Left colon (tissue), 2 donors: ENCODE results near the gene CDON. TPM values are rescaled to one million over a fixed set of nuclear protein-coding genes. Genes with fewer than 3 reads are reported as not detected.
A peak's percentile ranks its signal among the peaks of the same experiment; 100 is the strongest.
"Not testable (repeated sequence)": the region's sequence is repeated elsewhere in the genome, so short reads cannot be mapped to it uniquely, and the experiment has no call there.

Source experiments
- ATAC-seq: fragments of 200-7000 bp; cut with Tn5 transposase; one replicate; pipeline ENCODE4 v1.9.1; 2020; ENCODE audit warnings: mild to moderate bottlenecking, moderate library complexity
- DNase-seq, 2 donors: peaks; one replicate each; pipeline ENCODE4 v3.0.0-alpha.2; 2020
- intact Hi-C, 2 donors: fragments of 100-400 bp; cut with DNase I in 1 of 2; cut with micrococcal nuclease in 1 of 2; formaldehyde crosslinking; loops; one replicate each; pipeline versions ENCODE4 v1.11.2 to v1.14.0; 2022; cut with DNase I, micrococcal nuclease
- total RNA-seq, 2 donors: library from RNA; stranded (reverse); fragmentation: NEBNext Ultra II Directional; extraction: Animal tissue kit (Norgen Biotek cat#: 25700); gene quantifications; one replicate each; pipeline ENCODE4 v1.2.1, GENCODE V29; 2021
- donor health status: DM: no; HTN: no; CAD: no.
- donor health status: DM: yes; HTN: yes; CAD: no.

Gene CDON
- total RNA-seq, 2 donors from 2014 or later, result 2.9 to 10.0 TPM

GRCh38 chr11:125922156-125922555 lies 140.5 kb downstream of the CDON start:
- DNase-seq (no peak), ATAC-seq (no peak)
- intact Hi-C loops, result loop anchor here in 1 of 2 donors (2.0 kb wide), 1 partner anchor 273 kb away; no protein-coding TSS in a partner anchor

- intact Hi-C loops, result no loop called here
- DNase-seq, result no peak
- peak; percentile 33 for ATAC-seq
These were observed 141.6 kb downstream of the CDON start for GRCh38 chr11:125921042-125921441.

GRCh38 chr11:125918140-125918840 lies 144.4 kb downstream of the CDON start:
- DNase-seq (no peak), ATAC-seq (no peak)
- intact Hi-C loops, result no loop called here

GRCh38 chr11:125916683-125917347 lies 145.9 kb downstream of the CDON start:
- intact Hi-C loops, result no loop called here
- peak; percentile 82 to 88 for DNase-seq
- ATAC-seq, result peak; percentile 85

- intact Hi-C loops, ATAC-seq, DNase-seq: not testable (repeated sequence)
These were observed 148.1 kb downstream of the CDON start for GRCh38 chr11:125914601-125915000.

- DNase-seq, result no peak
- intact Hi-C loops, result no loop called here
These were observed 152.3 kb downstream of the CDON start for GRCh38 chr11:125910226-125910849.

More at GRCh38 chr11:125910226-125910849, 152.3 kb downstream of the CDON start:
- no peak for ATAC-seq

Other genes with a start within 250 kb of the CDON start
- gene PATE4, start 229.6 kb downstream of the CDON start, total RNA-seq, result not detected
- 1 to 10 TPM; 4.9 to 5.1 TPM for gene HYLS1, start 175.2 kb downstream of the CDON start, total RNA-seq
- gene PUS3, start 159.7 kb downstream of the CDON start, total RNA-seq, result 1 to 10 TPM; 4.7 to 7.5 TPM
- gene DDX25, start 158.4 kb downstream of the CDON start, total RNA-seq, result under 1 TPM; 0.20 to 0.27 TPM
- gene VSIG10L2, start 116.8 kb downstream of the CDON start, total RNA-seq, result not detected
- gene RPUSD4, start 148.8 kb upstream of the CDON start, total RNA-seq, result 10 to 100 TPM; 15.9 to 16.1 TPM
- gene FAM118B, start 148.9 kb upstream of the CDON start, total RNA-seq, result 10 to 100 TPM; 47.4 to 61.7 TPM
- 10 to 100 TPM; 75.5 to 82.6 TPM for gene SRPRA, start 206.0 kb upstream of the CDON start, total RNA-seq
- 10 to 100 TPM; 25.5 to 35.7 TPM for gene FOXRED1, start 206.3 kb upstream of the CDON start, total RNA-seq
- 10 to 100 TPM; 17.0 to 22.7 TPM for gene TIRAP, start 220.2 kb upstream of the CDON start, total RNA-seq
- 10 to 100 TPM; 10.9 to 21.9 TPM for gene DCPS, start 241.2 kb upstream of the CDON start, total RNA-seq